GM18498 (cell line): ENCODE data around the gene TEKT2.
A peak's percentile ranks its signal among the peaks of the same experiment; 100 is the strongest.

Experiments used
- ATAC-seq: cut with Tn5 transposase; IDR thresholded peaks from one replicate; pipeline ENCODE4 v1.9.1; 2021; ENCODE audit warnings: mild to moderate bottlenecking, moderate library complexity; ENCODE audit not compliant: unreplicated experiment

The TEKT2 gene

DNA sequence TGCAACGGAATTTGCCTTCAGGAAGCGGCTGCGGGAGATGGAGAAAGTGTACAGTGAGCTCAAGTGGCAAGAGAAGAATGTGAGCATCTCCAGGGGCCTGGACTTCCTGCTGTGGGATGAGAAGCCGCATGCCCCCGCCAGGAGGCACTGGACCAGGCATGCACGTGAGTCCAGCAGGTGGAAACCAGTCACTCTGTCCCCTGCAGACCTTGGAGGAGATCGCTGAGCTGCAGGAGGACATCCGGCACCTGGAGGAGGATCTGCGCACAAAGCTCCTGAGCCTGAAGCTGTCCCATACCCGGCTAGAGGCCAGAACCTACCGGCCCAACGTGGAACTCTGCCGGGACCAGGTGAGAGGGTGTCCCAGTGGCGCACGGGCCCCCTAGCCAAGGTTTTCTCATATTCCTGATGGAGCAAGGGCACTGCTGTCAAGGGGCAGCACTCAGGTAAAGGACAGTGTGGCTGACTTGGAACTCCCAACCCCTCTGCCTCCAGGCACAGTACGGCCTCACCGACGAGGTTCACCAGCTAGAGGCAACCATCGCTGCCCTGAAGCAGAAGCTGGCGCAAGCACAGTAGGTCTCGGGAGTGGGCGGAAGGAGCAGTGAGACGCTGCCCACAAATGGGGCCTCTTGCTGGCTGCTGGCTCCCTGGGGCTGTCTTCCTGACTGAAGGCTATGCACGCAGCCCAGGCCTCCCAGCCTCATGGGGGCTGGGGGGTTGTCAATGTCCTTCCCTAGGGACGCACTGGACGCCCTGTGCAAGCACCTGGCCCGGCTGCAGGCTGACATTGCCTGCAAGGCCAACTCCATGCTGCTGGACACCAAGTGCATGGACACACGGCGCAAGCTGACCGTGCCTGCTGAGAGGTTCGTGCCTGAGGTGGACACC is 3.6 kb downstream of the TEKT2 start:
- no peak for ATAC-seq

DNA sequence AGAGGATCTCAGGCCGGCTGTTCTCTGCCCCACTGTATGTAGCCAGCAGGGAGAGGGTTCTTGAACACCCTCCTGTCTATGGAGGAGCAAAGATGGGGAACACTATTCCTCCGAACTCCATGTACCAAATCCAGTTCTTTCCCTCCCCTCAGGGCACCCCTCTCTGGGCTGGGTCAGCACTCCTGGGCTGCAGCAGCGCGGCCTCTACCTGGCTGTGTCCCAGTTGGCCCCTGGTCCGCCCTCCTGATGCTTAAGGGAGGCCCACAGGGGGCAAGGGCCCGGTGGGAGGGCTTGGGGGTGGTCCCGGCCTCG is 4.3 kb downstream of the TEKT2 start:
- ATAC-seq = no peak

DNA sequence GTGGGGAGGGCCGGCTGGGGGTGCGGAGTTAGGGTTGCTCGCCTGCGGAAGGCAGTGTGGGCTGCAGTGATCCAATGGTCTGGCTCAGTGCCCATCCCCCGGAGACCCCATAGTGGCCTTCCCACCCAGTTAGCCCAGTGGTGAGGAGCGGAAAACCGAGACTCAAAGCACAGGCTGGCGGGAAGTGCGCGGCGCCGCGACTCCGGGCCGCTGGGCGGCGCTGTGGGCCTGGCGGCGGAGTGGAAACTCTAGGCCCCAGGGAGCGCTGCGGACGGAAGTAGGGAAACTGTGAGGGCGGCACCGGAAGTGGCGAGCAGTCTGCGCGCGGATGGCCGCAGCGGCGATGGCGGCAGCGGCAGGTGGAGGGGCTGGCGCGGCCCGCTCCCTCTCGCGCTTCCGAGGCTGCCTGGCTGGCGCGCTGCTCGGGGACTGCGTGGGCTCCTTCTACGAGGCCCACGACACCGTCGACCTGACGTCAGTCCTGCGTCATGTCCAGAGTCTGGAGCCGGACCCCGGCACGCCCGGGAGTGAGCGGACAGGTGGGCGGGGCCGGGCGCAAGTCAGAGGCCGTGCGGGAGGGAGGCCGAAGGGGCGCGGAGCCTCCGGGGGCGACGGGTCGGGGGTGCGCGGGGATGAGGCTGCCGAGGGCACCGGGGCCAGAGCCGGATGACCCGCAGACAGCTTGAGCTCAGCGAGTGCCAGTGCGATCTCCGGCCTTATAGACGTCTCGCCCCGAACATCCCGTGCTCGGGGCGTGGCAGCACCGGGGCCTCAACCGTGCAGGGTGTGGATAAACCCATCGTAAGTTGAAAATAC is 4.9 kb downstream of the TEKT2 start, which contains the start of gene ADPRS:
Gene ADPRS (plus strand): TSS at position 316 of the 816 bp plus-strand sequence. CDS start 13 bp downstream, at position 329.
- peak; percentile 82 for ATAC-seq

DNA sequence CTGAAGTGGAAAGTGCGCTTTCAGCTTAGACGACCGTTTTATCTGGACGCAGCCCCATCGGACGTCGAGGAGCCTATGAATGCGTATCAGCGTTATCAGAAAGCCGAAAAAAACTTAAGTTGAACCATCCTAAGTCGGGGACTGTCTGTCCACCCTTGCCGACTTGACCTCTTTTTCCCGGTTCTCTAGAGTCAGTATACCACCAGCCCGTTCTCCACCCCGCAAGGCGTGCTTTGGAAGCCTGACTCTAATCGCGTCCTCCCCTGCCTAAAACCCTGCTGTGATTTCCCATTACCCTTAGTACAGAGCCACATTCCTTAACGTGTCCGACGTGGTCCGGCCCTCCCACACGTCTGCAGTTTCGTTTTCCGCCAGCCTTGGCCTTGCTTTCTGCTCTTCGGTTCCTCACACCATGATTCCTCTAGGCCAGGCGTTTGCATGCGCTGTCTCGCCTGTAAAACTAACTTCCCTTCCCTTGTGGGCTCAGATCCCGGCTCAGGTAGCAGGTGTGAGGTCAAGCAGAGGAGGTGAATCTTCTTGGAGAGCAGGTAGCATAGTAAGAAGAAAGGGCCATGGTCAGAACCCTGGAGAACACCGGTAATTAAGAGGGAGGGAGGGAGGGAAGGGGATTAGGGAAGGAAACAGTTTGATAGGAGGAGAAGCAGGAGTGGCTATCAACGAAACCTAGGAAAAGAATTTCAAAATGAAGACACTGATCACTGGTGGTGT is 5.7 kb downstream of the TEKT2 start:
- ATAC-seq = no peak

DNA sequence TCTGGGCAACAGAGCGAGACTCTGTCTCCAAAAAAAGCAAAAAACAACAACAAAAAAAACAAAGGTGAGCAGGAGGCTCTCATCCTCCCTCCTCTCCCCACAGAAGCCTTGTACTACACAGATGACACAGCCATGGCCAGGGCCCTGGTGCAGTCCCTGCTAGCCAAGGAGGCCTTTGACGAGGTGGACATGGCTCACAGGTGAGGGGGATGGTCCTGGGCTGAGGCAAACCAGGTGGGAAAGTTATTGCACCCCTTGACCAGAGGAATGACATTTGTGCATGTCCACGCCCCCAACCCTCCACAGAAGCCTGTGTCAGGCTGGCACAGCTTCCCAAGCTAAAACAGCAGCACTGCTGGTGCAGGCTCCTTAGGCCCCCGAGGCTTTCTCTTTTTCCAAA is 7.2 kb downstream of the TEKT2 start:
- ATAC-seq = no peak

DNA sequence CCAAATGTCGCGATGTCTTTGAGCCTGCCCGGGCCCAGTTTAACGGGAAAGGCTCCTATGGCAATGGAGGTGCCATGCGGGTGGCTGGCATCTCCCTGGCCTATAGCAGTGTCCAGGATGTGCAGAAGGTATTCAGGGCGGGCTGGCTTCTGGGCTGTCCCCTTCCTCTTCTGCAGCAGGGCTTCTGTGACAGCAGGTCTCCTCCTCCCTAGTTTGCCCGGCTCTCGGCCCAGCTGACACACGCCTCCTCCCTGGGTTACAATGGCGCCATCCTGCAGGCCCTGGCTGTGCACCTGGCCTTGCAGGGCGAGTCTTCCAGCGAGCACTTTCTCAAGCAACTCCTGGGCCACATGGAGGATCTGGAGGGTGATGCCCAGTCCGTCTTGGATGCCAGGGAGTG is 7.8 kb downstream of the TEKT2 start:
- ATAC-seq = no peak

DNA sequence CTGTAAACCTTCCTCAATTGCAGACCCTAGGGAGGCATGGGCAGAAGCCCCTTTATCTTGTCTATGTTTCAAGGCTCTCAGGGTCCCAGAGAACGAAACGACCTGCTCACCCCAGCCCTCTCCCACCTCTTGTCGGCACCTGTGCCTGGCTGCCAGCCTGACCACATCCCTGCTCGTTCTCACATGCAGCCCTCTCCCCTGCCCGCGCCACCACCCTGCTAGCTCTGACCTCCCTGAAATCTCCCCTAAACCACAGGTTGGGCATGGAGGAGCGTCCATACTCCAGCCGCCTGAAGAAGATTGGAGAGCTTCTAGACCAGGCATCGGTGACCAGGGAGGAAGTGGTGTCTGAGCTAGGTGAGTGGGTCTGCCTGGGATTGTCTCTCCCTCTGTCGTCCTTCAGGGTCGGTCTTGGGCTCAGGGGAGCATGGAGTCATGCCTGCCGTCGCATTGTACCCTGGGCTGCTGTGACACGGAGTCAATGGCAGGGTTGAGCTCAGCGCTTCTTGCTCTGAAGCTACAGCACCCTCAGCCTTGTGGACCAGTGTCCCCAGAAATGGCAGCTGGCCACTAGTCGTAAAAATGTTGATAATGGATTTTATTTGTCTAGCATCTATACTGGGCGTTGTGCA is 8.4 kb downstream of the TEKT2 start:
- ATAC-seq = no peak

DNA sequence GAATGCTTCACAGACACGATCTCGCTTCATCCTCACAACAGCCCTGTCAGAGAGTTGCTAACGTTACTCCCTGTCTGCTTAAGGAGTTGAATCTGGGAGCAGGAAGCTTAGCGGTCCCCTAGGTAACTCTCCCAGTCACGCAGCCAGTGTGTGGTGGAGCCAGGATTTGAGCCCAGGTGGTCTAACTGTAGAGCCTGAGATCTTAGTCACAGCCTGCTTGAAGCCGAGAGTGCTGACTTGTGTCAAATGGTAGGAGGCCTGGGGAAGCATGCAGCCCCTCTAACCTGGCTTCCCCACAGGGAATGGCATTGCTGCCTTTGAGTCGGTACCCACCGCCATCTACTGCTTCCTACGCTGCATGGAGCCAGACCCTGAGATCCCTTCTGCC is 8.9 kb downstream of the TEKT2 start:
- no peak for ATAC-seq

DNA sequence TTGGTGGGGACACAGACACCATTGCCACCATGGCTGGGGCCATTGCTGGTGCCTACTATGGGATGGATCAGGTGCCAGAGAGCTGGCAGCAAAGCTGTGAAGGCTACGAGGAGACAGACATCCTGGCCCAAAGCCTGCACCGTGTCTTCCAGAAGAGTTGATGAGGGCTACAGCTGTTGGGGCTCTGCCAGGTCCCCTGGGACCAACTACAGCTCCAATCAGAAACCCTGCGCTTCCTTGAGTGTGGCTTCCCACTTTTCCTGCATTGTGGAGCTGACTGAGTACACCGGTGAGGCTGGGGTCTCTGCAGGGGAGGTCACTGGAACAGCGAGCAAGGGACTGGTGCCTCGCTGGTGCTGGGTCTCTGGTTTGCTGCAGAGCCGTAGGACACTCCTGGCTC is 9.3 kb downstream of the TEKT2 start:
- no peak for ATAC-seq

DNA sequence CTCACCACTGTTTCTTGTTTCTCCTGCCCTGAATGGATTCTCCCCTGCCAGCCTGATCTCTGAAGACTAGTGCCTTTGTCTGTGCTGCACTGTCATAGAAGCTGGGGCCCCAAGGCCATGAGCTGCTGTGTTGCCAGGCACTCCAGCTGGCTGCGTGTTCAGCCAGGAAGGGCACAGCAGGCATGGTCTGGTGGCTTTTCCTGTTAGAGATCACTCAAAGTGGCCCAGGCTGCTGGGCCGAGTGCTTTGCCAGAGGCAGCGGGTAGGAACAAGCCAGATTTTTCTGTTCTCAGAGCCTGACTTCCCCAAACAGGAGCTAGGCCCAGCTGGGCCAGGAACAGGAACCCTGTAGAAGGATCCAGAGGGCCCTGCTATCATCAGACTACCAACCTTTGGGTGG is 10.0 kb downstream of the TEKT2 start:
- no peak for ATAC-seq

DNA sequence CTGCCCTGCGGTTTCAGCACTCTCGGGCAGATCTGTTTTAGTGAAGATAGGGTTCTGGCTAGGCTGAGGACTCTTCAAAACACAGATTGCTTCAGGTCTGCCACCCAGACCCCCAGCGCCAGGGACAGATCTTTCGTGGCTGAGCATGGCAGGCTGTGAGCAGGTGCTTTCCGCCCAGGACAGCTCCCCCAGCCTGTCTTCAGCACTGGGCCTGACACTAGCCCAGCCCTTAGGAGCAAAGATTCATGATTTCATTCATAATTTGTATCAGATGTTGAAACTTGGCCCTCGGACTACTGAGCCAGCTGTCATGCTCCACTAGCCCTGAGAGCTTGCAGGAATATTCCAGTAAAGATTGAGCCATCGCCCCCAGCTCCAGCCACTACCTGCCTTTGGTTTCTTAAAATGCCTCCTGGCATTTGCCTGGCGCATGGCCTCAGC is 10.7 kb downstream of the TEKT2 start:
- ATAC-seq = no peak

DNA sequence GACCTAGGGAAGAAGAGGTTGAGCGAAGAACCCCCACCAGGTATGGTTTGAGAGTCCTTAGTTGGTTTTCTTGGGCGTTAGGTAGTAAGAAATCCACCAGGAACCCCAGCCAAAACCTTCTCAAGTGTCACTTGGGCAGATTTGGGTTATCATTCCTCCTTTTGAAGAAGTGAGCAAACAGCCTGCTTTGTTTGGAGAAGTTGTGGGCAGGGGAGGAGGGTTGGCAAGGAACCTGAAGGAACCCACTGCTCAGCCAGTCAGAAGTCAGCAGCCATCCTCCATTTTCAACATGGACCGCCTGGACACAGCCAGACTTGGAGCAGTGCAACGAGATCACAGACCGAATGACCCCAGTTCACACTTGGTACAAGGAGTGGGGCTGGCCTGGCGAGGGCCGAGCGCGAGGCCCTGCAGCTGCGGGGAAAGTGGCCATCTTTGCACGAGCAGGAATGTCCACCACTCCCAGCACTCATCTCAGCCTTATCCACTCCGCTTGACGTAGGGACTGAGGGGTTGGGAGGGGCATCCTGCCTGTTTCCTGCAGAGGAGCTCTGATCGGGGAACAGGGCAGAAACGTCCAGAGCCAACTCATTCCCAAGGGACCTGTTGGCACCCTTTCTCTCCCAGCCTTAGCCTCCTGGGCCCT is 12.0 kb downstream of the TEKT2 start:
- no peak for ATAC-seq

DNA sequence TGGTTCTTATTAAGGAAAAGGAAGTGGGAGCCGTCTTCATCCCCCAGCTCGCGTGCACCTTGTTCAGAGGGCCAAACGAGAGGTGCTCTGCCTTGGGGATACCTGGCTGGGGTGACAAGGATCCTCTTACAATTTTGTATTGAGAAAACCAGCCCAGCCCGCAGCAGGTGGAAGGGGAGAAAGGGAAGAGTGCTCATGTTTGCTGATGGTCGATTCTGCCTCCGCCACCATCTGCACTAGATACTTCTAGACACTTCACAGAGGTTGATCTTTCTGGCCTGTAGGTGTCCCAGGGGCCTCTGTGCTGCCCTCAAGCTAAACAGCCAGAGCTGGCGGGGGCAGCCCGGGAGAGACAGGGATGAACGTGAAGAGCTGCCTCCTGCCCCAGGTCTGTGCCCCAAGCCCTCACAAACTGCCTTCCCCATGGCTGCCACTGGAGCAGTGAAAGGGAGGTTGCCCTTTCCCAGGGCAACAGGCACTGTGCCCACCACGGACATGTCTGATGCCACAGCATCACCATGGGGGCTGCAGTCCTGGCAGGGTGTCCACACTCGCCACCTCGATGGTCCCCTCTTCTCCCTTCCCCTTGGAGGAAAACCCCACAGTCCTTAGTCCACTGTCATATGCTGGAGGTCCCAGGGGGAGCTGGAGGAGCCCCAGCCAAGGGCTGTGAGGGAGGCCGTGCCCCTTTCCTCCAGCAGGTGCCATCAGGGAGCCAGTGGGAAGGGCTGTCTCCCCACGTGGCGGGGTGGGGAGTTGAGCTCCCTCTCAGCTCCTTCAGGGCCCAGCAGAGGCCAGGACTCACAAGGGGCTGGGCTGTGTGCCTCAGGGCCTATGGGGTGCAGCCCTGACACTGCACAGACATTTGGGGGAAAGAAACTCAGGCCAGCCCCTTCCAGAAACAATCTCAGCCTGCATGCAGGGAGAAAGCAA is 12.9 kb downstream of the TEKT2 start:
- ATAC-seq = no peak

DNA sequence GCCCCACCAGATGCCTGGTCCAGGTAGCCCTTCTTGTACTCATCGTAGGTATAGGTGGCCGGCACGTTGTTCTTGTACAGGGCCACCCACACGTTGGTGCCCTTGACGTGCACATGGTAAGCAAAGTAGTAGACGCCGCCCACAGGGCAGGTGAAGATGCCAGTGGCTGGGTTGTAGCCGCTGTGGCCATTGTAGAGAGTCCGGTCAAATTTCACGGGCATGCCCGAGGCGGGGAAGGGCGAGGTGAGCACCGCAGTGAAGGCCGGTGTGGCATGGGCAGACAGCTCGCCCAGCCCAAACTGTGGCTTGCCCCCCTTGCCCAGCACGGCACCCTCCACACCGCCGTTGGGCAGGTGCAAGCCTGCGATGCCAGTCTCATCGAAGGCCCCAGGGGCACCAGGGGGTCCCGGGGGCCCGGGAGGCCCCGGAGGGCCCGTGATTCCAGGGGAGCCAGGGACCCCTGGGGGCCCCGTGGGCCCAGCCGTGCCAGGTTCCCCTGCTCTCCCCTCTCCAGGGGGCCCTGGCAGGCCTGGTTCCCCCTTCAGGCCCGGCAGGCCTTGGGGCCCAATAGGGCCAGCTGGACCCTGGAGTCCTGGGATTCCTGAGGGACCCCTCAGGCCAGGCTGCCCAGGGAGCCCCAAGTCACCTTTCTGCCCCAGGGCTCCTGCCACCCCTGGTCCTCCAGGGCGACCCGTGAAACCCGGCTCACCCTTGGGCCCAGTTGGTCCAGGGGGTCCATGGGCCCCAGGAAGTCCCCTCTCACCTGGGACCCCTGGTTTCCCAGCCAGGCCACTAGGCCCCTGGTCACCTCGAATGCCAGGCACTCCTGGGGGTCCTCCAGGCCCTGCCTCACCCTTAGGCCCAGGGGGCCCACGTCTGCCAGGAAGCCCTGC is 14.0 kb downstream of the TEKT2 start:
- no peak for ATAC-seq

DNA sequence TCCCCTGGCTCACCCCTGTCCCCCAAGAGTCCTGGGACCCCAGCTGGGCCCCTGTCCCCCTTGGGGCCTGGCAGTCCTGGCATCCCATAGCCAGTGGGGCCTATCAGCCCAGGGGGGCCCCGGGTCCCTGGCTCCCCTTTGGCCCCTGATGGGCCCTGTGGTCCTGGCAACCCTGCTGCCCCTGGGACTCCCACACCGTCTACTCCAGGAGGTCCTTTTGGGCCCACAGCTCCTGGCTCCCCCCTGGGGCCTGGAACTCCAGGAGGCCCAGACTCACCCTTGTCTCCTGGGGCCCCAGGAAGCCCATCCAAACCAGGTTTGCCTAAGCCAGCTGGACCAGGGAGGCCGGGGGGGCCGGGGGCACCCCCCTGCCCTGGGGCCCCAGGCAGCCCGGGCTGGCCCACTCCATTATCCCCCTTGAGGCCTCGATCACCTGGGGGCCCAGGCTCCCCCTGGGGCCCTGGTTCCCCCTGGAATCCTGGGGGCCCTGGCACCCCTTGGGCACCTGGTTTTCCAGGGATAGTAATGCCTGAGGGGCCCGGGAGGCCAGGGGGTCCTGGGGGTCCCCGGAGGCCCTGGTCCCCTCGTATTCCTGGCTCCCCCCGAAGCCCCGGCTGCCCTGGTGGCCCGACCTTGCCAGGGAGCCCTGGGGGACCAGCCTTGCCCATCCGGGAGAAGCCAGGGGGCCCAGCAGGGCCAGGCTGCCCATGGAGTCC is 14.9 kb downstream of the TEKT2 start:
- no peak for ATAC-seq

DNA sequence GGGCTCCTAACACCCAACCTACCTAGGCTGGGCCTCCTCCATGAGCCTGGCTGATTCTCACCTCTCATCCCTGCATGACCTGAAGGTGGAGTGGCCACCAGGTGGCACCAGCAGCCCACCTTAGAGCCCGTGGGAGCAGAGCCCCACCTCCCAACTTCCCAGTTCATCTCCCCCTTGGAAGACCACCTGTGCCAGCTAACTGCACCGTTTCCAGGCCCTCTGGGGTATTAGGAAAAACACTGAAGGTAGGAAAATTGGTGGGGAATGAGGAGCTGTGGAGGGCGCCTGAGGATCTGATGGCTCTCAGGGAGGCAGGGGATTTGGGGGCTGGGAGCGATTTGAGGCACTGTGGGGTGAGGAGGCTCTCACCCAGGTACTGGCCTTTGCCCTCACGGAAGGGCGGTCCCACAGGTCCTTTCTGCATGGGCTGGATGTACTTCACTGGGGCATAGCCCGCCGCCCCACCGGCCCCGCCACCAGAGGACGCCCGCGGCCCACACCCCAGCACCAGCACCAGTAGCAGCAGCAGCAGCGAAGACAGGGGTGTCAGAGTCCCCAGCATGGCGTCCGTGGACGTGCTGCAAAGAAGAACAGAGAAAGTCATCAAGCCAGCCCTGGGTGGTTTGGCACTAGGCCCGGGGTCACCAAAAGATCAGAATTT is 15.9 kb downstream of the TEKT2 start:
- ATAC-seq = no peak

DNA sequence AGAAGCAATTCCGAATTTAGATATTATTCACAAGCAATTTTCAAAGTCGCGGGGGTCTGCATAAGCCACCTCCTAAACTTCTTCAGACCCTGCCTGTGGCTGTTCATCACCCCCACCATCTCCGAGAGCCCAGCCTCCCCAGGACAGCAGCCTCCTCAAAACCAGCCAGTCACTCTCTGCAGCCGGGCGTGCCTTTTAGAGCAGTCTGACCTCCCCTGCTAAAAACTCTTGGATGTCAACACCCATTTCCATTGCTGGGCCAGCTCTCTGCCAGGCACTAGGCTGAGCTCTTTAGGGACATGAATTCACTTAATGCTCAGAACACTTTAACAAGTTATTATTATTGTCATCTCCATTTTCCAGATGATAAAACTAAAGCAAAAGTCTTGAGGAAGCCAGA is 16.5 kb downstream of the TEKT2 start:
- no peak for ATAC-seq
